ENCODE data around the gene RAB11FIP3. TPM values are rescaled to one million over a fixed set of nuclear protein-coding genes. Genes with fewer than 3 reads are reported as not detected.
"Not testable (repeated sequence)": the region's sequence is repeated elsewhere in the genome, so short reads cannot be mapped to it uniquely, and the experiment has no call there.

Gene RAB11FIP3
- 10 to 100 TPM; 13.6 to 32.6 (median 25.2) TPM for total RNA-seq

GRCh38 chr16:425082-425718 lies at the start of gene RAB11FIP3:
Gene RAB11FIP3, plus strand, starts transcription at chr16:425649. Its CDS starts 358 bp downstream, at chr16:426007.
- Histone ChIP-seq H3K4me1 (replicated peaks in 1 of 2) (peaks cover 30 to 32% of the 10 kb centered on the region in 2 donors), H3K4me3 (peak within 1 kb of the TSS; percentile 68 to 94 (median 80)), H3K27ac (peak within 1 kb of the TSS; percentile 76 to 89)
- in situ Hi-C loops (cut with MboI; ENCODE audit: low pct_unique_long_range_greater_than_20kb in 2 of 9, low sequenced_read_pairs in 9 of 9, unreplicated experiment in 9 of 9) = no loop called here
- WGBS, 10 experiments = 0% methylated on average over 2 of the region's 77 CpGs; no CpG with 5 or more reads in 9 of the 10 experiments
- peak; percentile 75 to 93 (median 86) for ATAC-seq (replicated peaks in 6 of 8)

GRCh38 chr16:375927-376816 lies 49.3 kb upstream of the RAB11FIP3 start:
- ATAC-seq (replicated peaks in 6 of 8) = no peak
- Histone ChIP-seq H3K4me1 (replicated peaks in 1 of 2) (peaks cover 16 to 26% of the 10 kb centered on the region in 2 donors), H3K27ac (no peak overlapping the region), H3K4me3 (no peak overlapping the region)
- 92 to 95% (median 93%) methylated on average over 2 to 10 of the region's 44 CpGs; no CpG with 5 or more reads in 7 of the 10 experiments for WGBS, 10 experiments
- in situ Hi-C loops (cut with MboI; ENCODE audit: low pct_unique_long_range_greater_than_20kb in 2 of 9, low sequenced_read_pairs in 9 of 9, unreplicated experiment in 9 of 9) = no loop called here

- in situ Hi-C loops (cut with MboI; ENCODE audit: low pct_unique_long_range_greater_than_20kb in 2 of 9, low sequenced_read_pairs in 9 of 9, unreplicated experiment in 9 of 9) = no loop called here
- H3K4me1 ChIP-seq (replicated peaks in 1 of 2) = peaks cover 13 to 18% of the 10 kb centered on the region in 2 donors
- WGBS, 10 experiments = 93 to 94% (median 93%) methylated on average over 2 to 3 of the region's 26 CpGs; no CpG with 5 or more reads in 7 of the 10 experiments
- H3K27ac ChIP-seq = no peak overlapping the region
- no peak for ATAC-seq (replicated peaks in 6 of 8)
- no peak overlapping the region for H3K4me3 ChIP-seq
Measured at GRCh38 chr16:376817-377418, 48.5 kb upstream of the RAB11FIP3 start.

GRCh38 chr16:377419-377951 lies 48.0 kb upstream of the RAB11FIP3 start:
- Histone ChIP-seq H3K27ac (no peak overlapping the region), H3K4me3 (no peak overlapping the region), H3K4me1 (replicated peaks in 1 of 2) (peaks cover 8 to 14% of the 10 kb centered on the region in 2 donors)
- no CpG with 5 or more reads among the region's 42 CpGs for WGBS, 10 experiments
- ATAC-seq (replicated peaks in 6 of 8) = no peak
- in situ Hi-C loops (cut with MboI; ENCODE audit: low pct_unique_long_range_greater_than_20kb in 2 of 9, low sequenced_read_pairs in 9 of 9, unreplicated experiment in 9 of 9) = no loop called here

GRCh38 chr16:378113-378820 lies 47.2 kb upstream of the RAB11FIP3 start:
- ATAC-seq (replicated peaks in 6 of 8); H3K27ac ChIP-seq; H3K4me3 ChIP-seq; in situ Hi-C loops (cut with MboI; ENCODE audit: low pct_unique_long_range_greater_than_20kb in 2 of 9, low sequenced_read_pairs in 9 of 9, unreplicated experiment in 9 of 9): not testable (repeated sequence)
- 95% methylated on average over 4 of the region's 36 CpGs; no CpG with 5 or more reads in 9 of the 10 experiments for WGBS, 10 experiments
- H3K4me1 ChIP-seq (replicated peaks in 1 of 2) = peaks cover 14 to 21% of the 10 kb centered on the region in 2 donors

- in situ Hi-C loops (cut with MboI; ENCODE audit: low pct_unique_long_range_greater_than_20kb in 2 of 9, low sequenced_read_pairs in 9 of 9, unreplicated experiment in 9 of 9) = no loop called here
- Histone ChIP-seq H3K27ac (no peak overlapping the region), H3K4me1 (replicated peaks in 1 of 2) (peaks cover 19 to 27% of the 10 kb centered on the region in 2 donors), H3K4me3 (no peak overlapping the region)
- ATAC-seq (replicated peaks in 6 of 8) = no peak
- 50 to 60% methylated on average over 1 to 2 of the region's 14 CpGs; no CpG with 5 or more reads in 8 of the 10 experiments for WGBS, 10 experiments
Measured at GRCh38 chr16:378821-379182, 46.6 kb upstream of the RAB11FIP3 start.

- in situ Hi-C loops (cut with MboI; ENCODE audit: low pct_unique_long_range_greater_than_20kb in 2 of 9, low sequenced_read_pairs in 9 of 9, unreplicated experiment in 9 of 9) = no loop called here
- H3K27ac ChIP-seq = no peak overlapping the region
- ATAC-seq (replicated peaks in 6 of 8) = no peak
- H3K4me1 ChIP-seq (replicated peaks in 1 of 2) = peaks cover 22 to 28% of the 10 kb centered on the region in 2 donors
- WGBS, 10 experiments = 40 to 100% (median 81%) methylated on average over 1 to 6 of the region's 16 CpGs; no CpG with 5 or more reads in 5 of the 10 experiments
- no peak overlapping the region for H3K4me3 ChIP-seq
Measured at GRCh38 chr16:379183-379960, 46.1 kb upstream of the RAB11FIP3 start.

GRCh38 chr16:379961-380761 lies 45.3 kb upstream of the RAB11FIP3 start:
- in situ Hi-C loops (cut with MboI; ENCODE audit: low pct_unique_long_range_greater_than_20kb in 2 of 9, low sequenced_read_pairs in 9 of 9, unreplicated experiment in 9 of 9) = no loop called here
- Histone ChIP-seq H3K4me1 (replicated peaks in 1 of 2) (peaks cover 22 to 28% of the 10 kb centered on the region in 2 donors), H3K4me3 (peak overlapping the region; percentile 51 to 96 (median 93)), H3K27ac (no peak overlapping the region)
- 53 to 100% (median 95%) methylated on average over 2 to 19 of the region's 27 CpGs; no CpG with 5 or more reads in 2 of the 10 experiments for WGBS, 10 experiments
- ATAC-seq (replicated peaks in 6 of 8) = no peak

- Histone ChIP-seq H3K4me1 (replicated peaks in 1 of 2) (peaks cover 22 to 28% of the 10 kb centered on the region in 2 donors), H3K27ac (peak overlapping the region in 1 of 2 donors; percentile 58), H3K4me3 (peak overlapping the region; percentile 51 to 96 (median 93))
- in situ Hi-C loops (cut with MboI; ENCODE audit: low pct_unique_long_range_greater_than_20kb in 2 of 9, low sequenced_read_pairs in 9 of 9, unreplicated experiment in 9 of 9) = no loop called here
- peak; percentile 1 to 41 (median 10) for ATAC-seq (replicated peaks in 6 of 8)
- 0% methylated on average over 1 of the region's 12 CpGs; no CpG with 5 or more reads in 9 of the 10 experiments for WGBS, 10 experiments
Measured at GRCh38 chr16:380762-381011, 44.8 kb upstream of the RAB11FIP3 start.

GRCh38 chr16:381012-381788 lies 44.2 kb upstream of the RAB11FIP3 start:
- peak overlapping the region; percentile 14 to 58 for H3K27ac ChIP-seq
- H3K4me1 ChIP-seq (replicated peaks in 1 of 2) = peaks cover 22 to 28% of the 10 kb centered on the region in 2 donors
- 2 to 10% methylated on average over 2 to 10 of the region's 73 CpGs; no CpG with 5 or more reads in 8 of the 10 experiments for WGBS, 10 experiments
- in situ Hi-C loops (cut with MboI; ENCODE audit: low pct_unique_long_range_greater_than_20kb in 2 of 9, low sequenced_read_pairs in 9 of 9, unreplicated experiment in 9 of 9) = no loop called here
- peak; percentile 59 to 72 (median 64) for ATAC-seq (replicated peaks in 6 of 8)
- H3K4me3 ChIP-seq = peak overlapping the region; percentile 51 to 96 (median 93)

All from motor neuron (in vitro differentiated cells).